Lower leg skin (tissue), 3 donors: ENCODE measurements around the gene ARNT2.

Source experiments
- POLR2A ChIP-seq, 2 donors: fragments of 450-650 bp; IDR thresholded peaks; one replicate each; pipeline ENCODE4 v1.6.1; 2016 to 2017; ENCODE audit warnings: antibody characterized with exemption in 2 of 2, mild to moderate bottlenecking in 1 of 2, moderate library complexity in 1 of 2
- TF ChIP-seq, protein P1 (sequence below), 3 donors: fragments of 450-650 bp; IDR thresholded peaks; one replicate each; pipeline ENCODE4 v1.5.1; 2016; ENCODE audit warnings: antibody characterized with exemption in 3 of 3, mild to moderate bottlenecking in 3 of 3, moderate library complexity in 2 of 3

DNA sequence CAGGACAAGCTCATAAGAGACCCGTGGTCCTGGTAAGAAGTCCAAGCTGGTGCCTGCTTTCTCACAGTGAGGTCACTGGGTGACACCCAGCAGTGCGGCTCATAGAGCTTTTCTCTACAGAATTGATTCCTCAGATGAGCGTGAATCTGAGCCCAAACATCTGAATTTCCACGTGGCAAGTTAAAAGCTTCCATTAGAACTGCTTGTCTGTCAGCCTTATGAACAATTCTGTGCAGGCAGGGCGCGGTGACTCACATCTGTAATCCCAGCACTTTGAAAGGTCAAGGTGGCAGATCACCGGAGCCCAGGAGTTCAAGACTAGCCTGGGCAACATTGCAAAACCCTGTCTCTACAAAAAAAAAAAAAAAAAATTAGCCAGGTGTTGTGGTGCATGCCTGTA, 177.8 kb downstream of the ARNT2 start:
- TF ChIP-seq, protein P1, sequence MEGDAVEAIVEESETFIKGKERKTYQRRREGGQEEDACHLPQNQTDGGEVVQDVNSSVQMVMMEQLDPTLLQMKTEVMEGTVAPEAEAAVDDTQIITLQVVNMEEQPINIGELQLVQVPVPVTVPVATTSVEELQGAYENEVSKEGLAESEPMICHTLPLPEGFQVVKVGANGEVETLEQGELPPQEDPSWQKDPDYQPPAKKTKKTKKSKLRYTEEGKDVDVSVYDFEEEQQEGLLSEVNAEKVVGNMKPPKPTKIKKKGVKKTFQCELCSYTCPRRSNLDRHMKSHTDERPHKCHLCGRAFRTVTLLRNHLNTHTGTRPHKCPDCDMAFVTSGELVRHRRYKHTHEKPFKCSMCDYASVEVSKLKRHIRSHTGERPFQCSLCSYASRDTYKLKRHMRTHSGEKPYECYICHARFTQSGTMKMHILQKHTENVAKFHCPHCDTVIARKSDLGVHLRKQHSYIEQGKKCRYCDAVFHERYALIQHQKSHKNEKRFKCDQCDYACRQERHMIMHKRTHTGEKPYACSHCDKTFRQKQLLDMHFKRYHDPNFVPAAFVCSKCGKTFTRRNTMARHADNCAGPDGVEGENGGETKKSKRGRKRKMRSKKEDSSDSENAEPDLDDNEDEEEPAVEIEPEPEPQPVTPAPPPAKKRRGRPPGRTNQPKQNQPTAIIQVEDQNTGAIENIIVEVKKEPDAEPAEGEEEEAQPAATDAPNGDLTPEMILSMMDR (IDR thresholded peaks at IDR 0.05): no peak
- TF ChIP-seq POLR2A (IDR thresholded peaks at IDR 0.05): no peak
